GM12878 (cell line): ENCODE data around the gene ARHGAP21. TPM values are rescaled to one million over a fixed set of nuclear protein-coding genes. Genes with fewer than 3 reads are reported as not detected.

Experiments
- ATAC-seq: fragments of 200-7000 bp; cut with Tn5 transposase; 3 replicates; pipeline ENCODE4 v1.9.1; 2020; ENCODE audit warnings: mild to moderate bottlenecking, moderate library complexity
- BruUV-seq: library from RNA; stranded (reverse); fragments of 400-500 nt; replicated peaks from 2 replicates; lab custom pipeline; 2021; lab: Mats Ljungman, UMichigan
- CTCF ChIA-PET: fragments of 300-600 bp; sonication (Branson Sonifier 250); formaldehyde crosslinking; extraction: SDS; loops from one replicate; lab custom pipeline; 2021; ENCODE audit warnings: inconsistent platforms; lab: Yijun Ruan, JAX
- POLR2A ChIA-PET: fragments of 350-600 bp; formaldehyde crosslinking; extraction: SDS; loops from one replicate; lab custom pipeline; 2021; ENCODE audit warnings: inconsistent platforms; lab: Charles Lee
- RAD21 ChIA-PET: fragments of 300-600 bp; sonication (Branson Sonifier 250); formaldehyde crosslinking; loops from one replicate; lab custom pipeline; 2023; ENCODE audit warnings: antibody characterized with exemption; ENCODE audit not compliant: unreplicated experiment; lab: Charles Lee
- SMC1A ChIA-PET: fragments of 300-600 bp; sonication (Branson Sonifier 250); formaldehyde crosslinking; loops from one replicate; lab custom pipeline; 2023; ENCODE audit not compliant: unreplicated experiment, uncharacterized antibody; lab: Charles Lee
- DNase-seq: peaks from one replicate; pipeline ENCODE4 v3.0.0-alpha.2; 2011; ENCODE audit warnings: low read depth, low spot score
- FAIRE-seq: peaks from 3 replicates; lab custom pipeline; 2011; peaks lifted over from hg19 to GRCh38; lab: Jason Lieb, UNC
- H2AFZ ChIP-seq: 2 replicates; pipeline ENCODE4 v1.6.0; 2011; ENCODE audit warnings: low read depth, low read length, control low read depth; ENCODE audit not compliant: control insufficient read depth
- H3K27ac ChIP-seq: 2 replicates; pipeline ENCODE4 v1.5.1; 2011; ENCODE audit warnings: control low read depth; ENCODE audit not compliant: control insufficient read depth, insufficient read depth
- H3K27me3 ChIP-seq, 2 experiments: replicated peaks in 1 of 2; 2 replicates each; pipeline versions ENCODE4 v1.6.0 to v1.6.1; 2011; ENCODE audit warnings: low read length in 1 of 2; ENCODE audit not compliant: control insufficient read depth in 2 of 2, insufficient read depth in 2 of 2
- H3K36me3 ChIP-seq, 2 experiments: 2 replicates each; pipeline ENCODE4 v1.5.1; 2011; ENCODE audit warnings: low read length in 1 of 2; ENCODE audit not compliant: control insufficient read depth in 2 of 2, insufficient read depth in 2 of 2
- H3K4me1 ChIP-seq: 2 replicates; pipeline ENCODE4 v1.6.1; 2011; ENCODE audit warnings: mild to moderate bottlenecking, low read length, moderate library complexity, mixed read lengths; ENCODE audit not compliant: control insufficient read depth, insufficient read depth
- H3K4me2 ChIP-seq: 2 replicates; pipeline ENCODE4 v1.6.0; 2011; ENCODE audit warnings: control low read depth; ENCODE audit not compliant: control insufficient read depth, insufficient read depth
- H3K4me3 ChIP-seq: fragments of 200-600 bp; sonication (generic); 2 replicates; pipeline ENCODE4 v1.5.1; 2016
- H3K79me2 ChIP-seq: 2 replicates; pipeline ENCODE4 v1.6.0; 2011; ENCODE audit warnings: low read length; ENCODE audit not compliant: control insufficient read depth, insufficient read depth
- H3K9ac ChIP-seq: 2 replicates; pipeline ENCODE4 v1.8.0; 2011; ENCODE audit warnings: low read length, control low read depth, mixed read lengths; ENCODE audit not compliant: control insufficient read depth, insufficient read depth
- H3K9me3 ChIP-seq: replicated peaks from 3 replicates; pipeline ENCODE4 v1.5.1; 2011; ENCODE audit warnings: mild to moderate bottlenecking, low read length; ENCODE audit not compliant: control insufficient read depth, insufficient read depth
- H4K20me1 ChIP-seq: 2 replicates; pipeline ENCODE4 v1.6.0; 2011; ENCODE audit not compliant: control insufficient read depth, insufficient read depth
- ASH2L ChIP-seq: fragments of 300-600, 200-600 bp; sonication (generic); IDR thresholded peaks from 2 replicates; pipeline ENCODE4 v1.6.1; 2017; ENCODE audit warnings: low read depth, mild to moderate bottlenecking, borderline replicate concordance
- BHLHE40 ChIP-seq, 2 experiments: fragments of 450-650 bp in 1 of 2; IDR thresholded peaks; 2 replicates each; pipeline ENCODE4 v1.6.1; 2011 to 2017; ENCODE audit warnings: low read depth in 2 of 2, borderline replicate concordance in 1 of 2, improper control_type of control experiment in 1 of 2, low read length in 1 of 2, mild to moderate bottlenecking in 1 of 2
- CREB1 ChIP-seq: IDR thresholded peaks from 2 replicates; pipeline ENCODE4 v1.6.1; 2012; ENCODE audit warnings: low read depth, mild to moderate bottlenecking, inconsistent platforms
- KLF5 ChIP-seq: fragments of 450-650 bp; IDR thresholded peaks from 2 replicates; pipeline ENCODE4 v1.6.1; 2014; ENCODE audit warnings: mild to moderate bottlenecking; ENCODE audit not compliant: partially characterized antibody
- POLR2A ChIP-seq: IDR thresholded peaks from 2 replicates; pipeline ENCODE4 v1.6.1; 2011; ENCODE audit warnings: low read depth, mild to moderate bottlenecking, low read length
- WGBS: methylation state at CpG from one replicate; pipeline ENCODE4 v1.1.6; 2016; ENCODE audit warnings: low lambda C conversion rate; ENCODE audit not compliant: insufficient replicate concordance, insufficient coverage; ENCODE audit errors: missing lambda C conversion rate; 5-methylcytosine and 5-hydroxymethylcytosine counted together
- in situ Hi-C: fragments of 300-500 bp; cut with MboI; formaldehyde crosslinking; loops from 9 replicates; pipeline ENCODE4 v1.14.3; 2018; ENCODE audit warnings: mixed read lengths
- intact Hi-C: fragments of 100-400 bp; cut with micrococcal nuclease; formaldehyde crosslinking; loops from one replicate; pipeline ENCODE4 v1.14.2; 2022; ENCODE audit not compliant: unreplicated experiment
- polyA plus RNA-seq, 11 experiments: library from polyadenylated mRNA; depleted of rRNA in 4 of 11; unstranded in 6 of 11; stranded (reverse) in 5 of 11; fragments of >200 nt; fragmentation: Nextera tagmentation in 4 of 11; fragmentation: Illumina TruSeq in 1 of 11; extraction: Ambion mirVana in 4 of 11; extraction: Trizol in 1 of 11; gene quantifications; 1 replicate in 1 of 11; 2 replicates in 10 of 11; pipeline versions ENCODE4 v1.2.1 to v1.2.3, GENCODE V29; 2011 to 2016; ENCODE audit warnings: inconsistent platforms in 2 of 11, missing spikeins in 2 of 11, low read depth in 1 of 11
- total RNA-seq, 4 experiments: library from RNA; depleted of rRNA in 3 of 4; stranded (reverse); fragments of >200 nt in 3 of 4; fragmentation: Illumina TruSeq in 1 of 4; extraction: Trizol in 1 of 4; gene quantifications; 2 replicates each; pipeline versions ENCODE4 v1.2.1 to v1.2.3, GENCODE V29; 2013 to 2021

ARHGAP21 gene
- total and polyA plus RNA-seq, 10 of the 15 experiments (the other 5 are each of a cell fraction or from before 2014, with no cell fraction given) = 11.7 to 103 (median 37.6) TPM

- no peak for TF ChIP-seq KLF5
- TF ChIP-seq POLR2A = no peak
These were observed 42.1 kb downstream of the ARHGAP21 start (continued) for GRCh38 chr10:24681572-24682088.

- no peak overlapping the region for H3K27ac ChIP-seq
- no peaks in the 10 kb centered on the region for H3K9me3 ChIP-seq
- in situ Hi-C loops (no loop called here), intact Hi-C loops (no loop called here)
- FAIRE-seq (no peak), DNase-seq (no peak), ATAC-seq (no peak)
- POLR2A ChIA-PET = no interaction called here
- no TSS peak for BruUV-seq
- SMC1A ChIA-PET = interaction anchor here (0.6 to 1.6 kb wide), 3 partner anchors 13 to 1974 kb away, joined by 3 to 5 read pairs (median 3); no protein-coding TSS in a partner anchor
- H3K4me2 ChIP-seq = no peak overlapping the region
- CTCF ChIA-PET = interaction anchor here (1.2 kb wide), 1 partner anchor 64 kb away, joined by 3 read pairs; no protein-coding TSS in a partner anchor
- H2AFZ ChIP-seq = no peak overlapping the region
- H3K36me3 ChIP-seq = no peaks in the 10 kb centered on the region
- TF ChIP-seq CREB1 (no peak), ASH2L (no peak), BHLHE40 (IDR thresholded peaks at IDR 0.05; ENCODE audit: borderline replicate concordance in 1 of 2, low read depth in 2 of 2, low read length in 1 of 2) (no peak)
- H3K9ac ChIP-seq = no peak overlapping the region
- RAD21 ChIA-PET = no interaction called here
- H3K79me2 ChIP-seq = no peaks in the 10 kb centered on the region
- 100% methylated on average over 3 of the region's 3 CpGs for WGBS
- H4K20me1 ChIP-seq = no peaks in the 10 kb centered on the region
- no peak overlapping the region for H3K4me3 ChIP-seq
- no peaks in the 10 kb centered on the region for H3K4me1 ChIP-seq
- H3K27me3 ChIP-seq = no peaks in the 10 kb centered on the region
These were observed 42.8 kb downstream of the ARHGAP21 start for GRCh38 chr10:24680647-24681524.
